Left ventricle myocardium inferior (tissue), 1 donor: ENCODE data around the gene HIRIP3. TPM values are rescaled to one million over a fixed set of nuclear protein-coding genes. Genes with fewer than 3 reads are reported as not detected.

Experiments
- DNase-seq: peaks from one replicate; pipeline ENCODE4 v3.0.0-alpha.2; 2020
- H3K27ac ChIP-seq: fragments of 200-600 bp; replicated peaks from 2 replicates; pipeline ENCODE4 v1.8.0; 2021
- H3K27me3 ChIP-seq: fragments of 200-600 bp; 2 replicates; pipeline ENCODE4 v1.8.0; 2021; ENCODE audit warnings: low read depth
- H3K36me3 ChIP-seq: fragments of 200-600 bp; 2 replicates; pipeline ENCODE4 v1.8.0; 2021
- H3K4me1 ChIP-seq: fragments of 200-600 bp; 2 replicates; pipeline ENCODE4 v1.8.0; 2021
- H3K4me3 ChIP-seq: fragments of 200-600 bp; 2 replicates; pipeline ENCODE4 v1.8.0; 2021; ENCODE audit warnings: mild to moderate bottlenecking, moderate library complexity
- H3K9me3 ChIP-seq: fragments of 200-600 bp; replicated peaks from 2 replicates; pipeline ENCODE4 v1.8.0; 2021
- CTCF ChIP-seq: fragments of 200-600 bp; IDR thresholded peaks from 2 replicates; pipeline ENCODE4 v1.8.0; 2021; ENCODE audit warnings: antibody characterized with exemption, mild to moderate bottlenecking, borderline replicate concordance
- intact Hi-C: fragments of 100-400 bp; cut with micrococcal nuclease; formaldehyde crosslinking; loops from one replicate; pipeline ENCODE4 v1.11.0; 2022
- total RNA-seq: library from RNA; stranded (reverse); fragmentation: NEBNext Ultra II Directional; extraction: Animal tissue kit (Norgen Biotek cat#: 25700); gene quantifications from one replicate; pipeline ENCODE4 v1.2.1, GENCODE V29; 2021
- donor health status: DM: no; HTN: yes; CAD: no; lungs with severe emphysema.

Gene HIRIP3
- total RNA-seq, 1 donor from 2014 or later, result 18.8 TPM

- Histone ChIP-seq H3K36me3 (no peaks in the 10 kb centered on the region), H3K27ac (no peak overlapping the region), H3K4me1 (peaks cover 20% of the 10 kb centered on the region), H3K27me3 (peaks cover 54% of the 10 kb centered on the region), H3K9me3 (no peaks in the 10 kb centered on the region), H3K4me3 (peak overlapping the region; percentile 60)
- no peak for TF ChIP-seq CTCF
- intact Hi-C loops, result no loop called here
- DNase-seq, result no peak
Measured at GRCh38 chr16:30011714-30012504, 16.5 kb upstream of the HIRIP3 start.

- Histone ChIP-seq H3K27me3 (peaks cover 54% of the 10 kb centered on the region), H3K36me3 (no peaks in the 10 kb centered on the region)
- intact Hi-C loops, result no loop called here
Measured at GRCh38 chr16:30010844-30011713, 15.7 kb upstream of the HIRIP3 start, which contains the start of gene DOC2A. TSS of gene DOC2A (minus strand) at chr16:30011027. CDS start at chr16:30010222, 805 bp downstream.

GRCh38 chr16:30009990-30010843, 14.8 kb upstream of the HIRIP3 start:
- peaks cover 29% of the 10 kb centered on the region for H3K4me1 ChIP-seq
- peak overlapping the region; percentile 60 for H3K4me3 ChIP-seq
- intact Hi-C loops, result no loop called here
- no peaks in the 10 kb centered on the region for H3K36me3 ChIP-seq
- H3K9me3 ChIP-seq, result no peaks in the 10 kb centered on the region
- no peak overlapping the region for H3K27ac ChIP-seq
- DNase-seq, result no peak
- no peak for TF ChIP-seq CTCF
- peaks cover 54% of the 10 kb centered on the region for H3K27me3 ChIP-seq

More at GRCh38 chr16:30010844-30011713, 15.7 kb upstream of the HIRIP3 start, which contains the start of gene DOC2A:
- TF ChIP-seq CTCF, result no peak
- H3K27ac ChIP-seq, result no peak within 1 kb of the TSS
- peak within 1 kb of the TSS; percentile 60 for H3K4me3 ChIP-seq
- H3K9me3 ChIP-seq, result no peaks in the 10 kb centered on the region
- no peak for DNase-seq
- peaks cover 20% of the 10 kb centered on the region for H3K4me1 ChIP-seq

- no peak for TF ChIP-seq CTCF
- Histone ChIP-seq H3K4me3 (no peak overlapping the region), H3K27ac (no peak overlapping the region), H3K36me3 (no peaks in the 10 kb centered on the region), H3K9me3 (no peaks in the 10 kb centered on the region), H3K27me3 (peaks cover 54% of the 10 kb centered on the region), H3K4me1 (peaks cover 29% of the 10 kb centered on the region)
- intact Hi-C loops, result no loop called here
- DNase-seq, result no peak
Measured at GRCh38 chr16:30009085-30009862, 13.9 kb upstream of the HIRIP3 start.
